Mesodermal cell (in vitro differentiated cells): ENCODE data around the gene SMCO1.
"Not testable (repeated sequence)": the region's sequence is repeated elsewhere in the genome, so short reads cannot be mapped to it uniquely, and the experiment has no call there.

ENCODE experiments used
- H3K27ac ChIP-seq: 2 replicates; pipeline ENCODE4 v1.7.0; 2013; ENCODE audit warnings: mild to moderate bottlenecking, low read depth, low read length, moderate library complexity; ENCODE audit not compliant: severe bottlenecking
- H3K36me3 ChIP-seq: 2 replicates; pipeline ENCODE4 v1.7.1; 2013; ENCODE audit warnings: mild to moderate bottlenecking, low read length, moderate library complexity; ENCODE audit not compliant: control insufficient read depth, insufficient read depth
- H3K4me1 ChIP-seq: one replicate; pipeline ENCODE4 v1.7.1; 2013; ENCODE audit warnings: mild to moderate bottlenecking, low read length; ENCODE audit not compliant: insufficient read depth, control insufficient read depth, poor library complexity, severe bottlenecking
- H3K4me3 ChIP-seq: 2 replicates; pipeline ENCODE4 v1.7.0; 2013; ENCODE audit warnings: low read length, control low read depth, mild to moderate bottlenecking; ENCODE audit not compliant: insufficient read depth, poor library complexity, severe bottlenecking; ENCODE audit errors: extremely low read depth
- H3K9me3 ChIP-seq: 2 replicates; pipeline ENCODE4 v1.7.1; 2013; ENCODE audit warnings: mild to moderate bottlenecking, low read length, moderate library complexity; ENCODE audit not compliant: control insufficient read depth
- WGBS, 2 experiments: methylation state at CpG; one replicate each; pipeline ENCODE4 v1.1.5; 2013; ENCODE audit warnings: missing lambda C conversion rate in 2 of 2; ENCODE audit not compliant: insufficient coverage in 2 of 2; 5-methylcytosine and 5-hydroxymethylcytosine counted together

SMCO1 gene

DNA sequence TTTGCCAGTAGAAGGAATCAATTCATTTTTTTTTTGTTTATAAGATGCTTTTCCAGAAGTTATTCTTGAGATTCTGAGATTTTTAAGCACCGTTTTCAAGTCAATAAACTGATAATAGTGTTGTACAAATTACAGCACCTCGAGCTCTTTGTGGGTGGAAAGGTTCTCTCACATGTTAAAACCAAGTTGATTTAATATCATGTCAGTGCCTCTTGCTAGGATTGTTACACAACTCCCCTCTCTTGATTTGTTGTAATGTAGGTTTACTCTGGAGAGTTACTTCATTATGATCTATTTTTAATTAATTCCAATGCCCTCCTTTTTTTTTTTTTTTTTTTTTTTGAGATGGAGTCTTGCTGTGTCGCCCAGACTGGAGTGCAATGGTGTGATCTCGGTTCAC lies 57.1 kb downstream of the SMCO1 start:
- Histone ChIP-seq H3K4me3 (no peak overlapping the region), H3K36me3 (no peaks in the 10 kb centered on the region), H3K4me1 (no peaks in the 10 kb centered on the region), H3K9me3 (no peaks in the 10 kb centered on the region), H3K27ac (no peak overlapping the region)
- 80% methylated on average over 1 of the region's 4 CpGs; no CpG with 5 or more reads in 1 of the 2 experiments for WGBS, 2 experiments

DNA sequence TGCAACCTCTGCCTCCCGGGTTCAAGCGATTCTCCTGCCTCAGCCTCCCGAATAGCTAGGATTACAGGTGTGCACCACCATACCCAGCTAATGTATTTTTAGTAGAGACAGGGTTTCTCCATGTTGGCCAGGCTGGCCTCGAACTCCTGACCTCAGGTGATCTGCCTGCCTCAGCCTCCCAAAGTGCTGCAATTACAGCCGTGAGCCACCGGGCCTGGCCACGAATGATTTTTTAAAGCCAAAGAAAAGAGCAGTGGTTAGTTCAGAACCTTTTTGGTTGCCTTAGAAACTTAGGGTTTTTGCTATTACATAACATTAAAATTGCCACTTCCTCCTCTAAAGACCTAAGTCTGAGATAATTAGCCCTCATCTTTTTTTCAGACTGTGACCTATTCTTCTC lies 57.7 kb downstream of the SMCO1 start:
- 83 to 100% methylated on average over 4 of the region's 7 CpGs for WGBS, 2 experiments
- not testable (repeated sequence) for H3K4me3 ChIP-seq, H3K27ac ChIP-seq, H3K4me1 ChIP-seq, H3K9me3 ChIP-seq, H3K36me3 ChIP-seq
